MM.1S (cell line): Measurements from ENCODE around the gene MNX1.

Experiments
- DNase-seq: peaks from one replicate; pipeline ENCODE4 v3.0.0-alpha.2; 2015
- H2AFZ ChIP-seq: fragments of 300-600 bp; sonication (generic); 2 replicates; pipeline ENCODE4 v1.6.0; 2016; ENCODE audit warnings: antibody characterized with exemption, low read length
- H3F3A ChIP-seq: fragments of 300-600 bp; sonication (generic); 2 replicates; pipeline ENCODE4 v1.6.1; 2016; ENCODE audit warnings: mild to moderate bottlenecking, antibody characterized with exemption, low read length, moderate library complexity, mixed read lengths; ENCODE audit not compliant: insufficient read depth
- H3K27ac ChIP-seq: fragments of 300-600 bp; sonication (generic); 2 replicates; pipeline ENCODE4 v1.5.1; 2016; ENCODE audit warnings: mild to moderate bottlenecking, low read length
- H3K27me3 ChIP-seq: fragments of 300-600 bp; sonication (generic); replicated peaks from 2 replicates; pipeline ENCODE4 v1.6.0; 2016; ENCODE audit warnings: low read length; ENCODE audit not compliant: insufficient read depth
- H3K36me3 ChIP-seq: fragments of 300-600 bp; sonication (generic); replicated peaks from 2 replicates; pipeline ENCODE4 v1.6.1; 2016; ENCODE audit warnings: mild to moderate bottlenecking, low read length, mixed read lengths; ENCODE audit not compliant: insufficient read depth
- H3K4me1 ChIP-seq: fragments of 300-600 bp; sonication (generic); 2 replicates; pipeline ENCODE4 v1.6.1; 2016; ENCODE audit warnings: low read length, mixed read lengths
- H3K4me2 ChIP-seq: fragments of 300-600 bp; sonication (generic); 2 replicates; pipeline ENCODE4 v1.6.0; 2016; ENCODE audit warnings: low read depth, low read length
- H3K4me3 ChIP-seq: fragments of 300-600 bp; sonication (generic); 2 replicates; pipeline ENCODE4 v1.5.1; 2016; ENCODE audit warnings: low read length, mixed read lengths
- H3K79me2 ChIP-seq: fragments of 300-600 bp; sonication (generic); 2 replicates; pipeline ENCODE4 v1.6.1; 2016; ENCODE audit warnings: mixed run types, low read length, mixed read lengths
- H3K9ac ChIP-seq: fragments of 300-600 bp; sonication (generic); 2 replicates; pipeline ENCODE4 v1.6.1; 2016; ENCODE audit warnings: low read length, mixed read lengths
- H3K9me2 ChIP-seq: fragments of 300-600 bp; sonication (generic); replicated peaks from 2 replicates; pipeline ENCODE4 v1.6.1; 2016; ENCODE audit warnings: mild to moderate bottlenecking, low read length, mixed read lengths; ENCODE audit not compliant: insufficient read depth
- H3K9me3 ChIP-seq: fragments of 300-600 bp; sonication (generic); replicated peaks from 2 replicates; pipeline ENCODE4 v1.6.1; 2016; ENCODE audit warnings: mild to moderate bottlenecking, low read length, mixed read lengths; ENCODE audit not compliant: insufficient read depth
- H4K20me1 ChIP-seq: fragments of 300-600 bp; sonication (generic); 2 replicates; pipeline ENCODE4 v1.6.1; 2016; ENCODE audit warnings: mild to moderate bottlenecking, low read length, moderate library complexity, mixed read lengths; ENCODE audit not compliant: insufficient read depth
- CTCF ChIP-seq: fragments of 300-600 bp; sonication (generic); IDR thresholded peaks from 2 replicates; pipeline ENCODE4 v1.5.1; 2016; ENCODE audit warnings: antibody characterized with exemption, low read length, mixed read lengths
- EZH2 ChIP-seq: fragments of 300-600 bp; sonication (generic); optimal IDR thresholded peaks from 2 replicates; pipeline ENCODE3; 2017; ENCODE audit warnings: low read depth, mild to moderate bottlenecking, antibody characterized with exemption, low read length, mixed read lengths
- EZH2phosphoT487 ChIP-seq: fragments of 300-600 bp; sonication (generic); IDR thresholded peaks from 2 replicates; pipeline ENCODE4 v1.6.1; 2018; ENCODE audit warnings: antibody characterized with exemption, low read length

The MNX1 gene

GRCh38 chr7:157033483-157034473 lies 23.3 kb upstream of the MNX1 start:
- no peak overlapping the region for H3K9ac ChIP-seq
- H3K27me3 ChIP-seq = no peaks in the 10 kb centered on the region
- no peaks in the 10 kb centered on the region for H3F3A ChIP-seq
- DNase-seq = peak; percentile 12
- TF ChIP-seq EZH2 = no peak
- TF ChIP-seq CTCF = no peak
- TF ChIP-seq EZH2phosphoT487 = no peak
- no peaks in the 10 kb centered on the region for H3K9me2 ChIP-seq
- no peaks in the 10 kb centered on the region for H3K36me3 ChIP-seq
- H3K27ac ChIP-seq = no peak overlapping the region
- no peaks in the 10 kb centered on the region for H3K9me3 ChIP-seq
- peaks cover 10% of the 10 kb centered on the region; the same call in 1 of the 2 replicates for H3K4me1 ChIP-seq
- no peak overlapping the region for H3K4me2 ChIP-seq
- H3K79me2 ChIP-seq = no peaks in the 10 kb centered on the region
- no peak overlapping the region for H3K4me3 ChIP-seq
- 0 out of 2 replicates have a peak overlapping the region, but pooled peaks have one; percentile 15 for H2AFZ ChIP-seq
- no peaks in the 10 kb centered on the region for H4K20me1 ChIP-seq

GRCh38 chr7:157032644-157033482 lies 22.4 kb upstream of the MNX1 start:
- Histone ChIP-seq H3K9ac (no peak overlapping the region), H3K79me2 (no peaks in the 10 kb centered on the region), H3K9me3 (no peaks in the 10 kb centered on the region), H2AFZ (peak overlapping the region; percentile 15), H3K4me1 (peaks cover 10% of the 10 kb centered on the region; the same call in 1 of the 2 replicates), H4K20me1 (no peaks in the 10 kb centered on the region), H3K27me3 (no peaks in the 10 kb centered on the region), H3K36me3 (no peaks in the 10 kb centered on the region), H3K27ac (peak overlapping the region; percentile 4; the same call in 1 of the 2 replicates), H3F3A (no peaks in the 10 kb centered on the region), H3K4me3 (no peak overlapping the region), H3K9me2 (no peaks in the 10 kb centered on the region), H3K4me2 (peak overlapping the region; percentile 38; the same call in 1 of the 2 replicates)
- TF ChIP-seq EZH2phosphoT487 = no peak
- no peak for TF ChIP-seq EZH2
- TF ChIP-seq CTCF = no peak
- peak; percentile 68 for DNase-seq

GRCh38 chr7:157032128-157032527 lies 21.7 kb upstream of the MNX1 start:
- Histone ChIP-seq H3K4me2 (no peak overlapping the region), H2AFZ (no peak overlapping the region), H3K4me1 (peaks cover 10% of the 10 kb centered on the region; the same call in 1 of the 2 replicates), H3K27me3 (no peaks in the 10 kb centered on the region), H4K20me1 (no peaks in the 10 kb centered on the region), H3K27ac (no peak overlapping the region), H3K9ac (no peak overlapping the region), H3K79me2 (no peaks in the 10 kb centered on the region), H3K9me3 (no peaks in the 10 kb centered on the region), H3K9me2 (no peaks in the 10 kb centered on the region), H3F3A (no peaks in the 10 kb centered on the region), H3K36me3 (no peaks in the 10 kb centered on the region), H3K4me3 (no peak overlapping the region)
- TF ChIP-seq EZH2phosphoT487 (no peak), CTCF (no peak)
- DNase-seq = no peak
